Stimulated activated effector memory CD8-positive, alpha-beta T cell treated with anti-CD3 and anti-CD28 coated beads, Interleukin-12 subunit alpha, Interleukin-12 subunit beta, amount 100 ng/mL, for 72 hours (primary cell): ENCODE data around the gene GABRB1.
A peak's percentile ranks its signal among the peaks of the same experiment; 100 is the strongest.
"Not testable (repeated sequence)": the region's sequence is repeated elsewhere in the genome, so short reads cannot be mapped to it uniquely, and the experiment has no call there.

Experiments
- ATAC-seq: fragments of 150-1000 bp; cut with Tn5 transposase; 2 replicates; pipeline ENCODE4 v1.10.0; 2021
- DNase-seq, 2 donors: peaks; one replicate each; pipeline ENCODE4 v3.0.0; 2021 to 2022; ENCODE audit warnings: low spot score in 2 of 2
- H3K27ac Mint-ChIP-seq: one replicate; pipeline ENCODE4 v1.8.0; 2022; ENCODE audit warnings: mild to moderate bottlenecking, mixed read lengths
- H3K36me3 Mint-ChIP-seq: one replicate; pipeline ENCODE4 v1.8.0; 2022; ENCODE audit warnings: mild to moderate bottlenecking, mixed read lengths
- H3K4me1 Mint-ChIP-seq: one replicate; pipeline ENCODE4 v1.8.0; 2022; ENCODE audit warnings: mixed read lengths
- H3K4me3 Mint-ChIP-seq: one replicate; pipeline ENCODE4 v1.8.0; 2022; ENCODE audit warnings: mild to moderate bottlenecking, mixed read lengths
- H3K9me3 Mint-ChIP-seq: one replicate; pipeline ENCODE4 v1.8.0; 2022; ENCODE audit warnings: mixed read lengths

GABRB1 gene

DNA sequence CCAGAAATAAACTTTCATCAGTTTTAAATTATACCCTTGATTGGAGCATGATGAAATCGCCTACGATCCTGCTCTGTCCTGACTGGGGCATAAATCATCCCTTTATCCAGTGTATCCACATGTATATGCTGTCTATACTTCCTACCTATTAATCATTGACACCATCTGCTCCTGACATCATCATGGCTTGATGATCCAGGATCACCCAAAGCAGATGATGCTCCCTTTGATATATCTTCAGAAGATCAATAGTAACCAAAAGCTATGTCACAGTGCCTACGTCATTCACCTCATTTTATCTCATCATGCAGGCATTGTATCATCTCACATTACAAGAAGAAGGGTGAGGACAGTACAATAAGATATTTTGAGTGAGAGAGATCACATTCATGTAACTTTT is 294.7 kb downstream of the GABRB1 start:
- DNase-seq = no peak
- no peak overlapping the region for H3K27ac Mint-ChIP-seq
- ATAC-seq = no peak
- no peaks in the 10 kb centered on the region for H3K4me1 Mint-ChIP-seq
- no peaks in the 10 kb centered on the region for H3K9me3 Mint-ChIP-seq
- H3K36me3 Mint-ChIP-seq = no peaks in the 10 kb centered on the region
- H3K4me3 Mint-ChIP-seq = no peak overlapping the region

DNA sequence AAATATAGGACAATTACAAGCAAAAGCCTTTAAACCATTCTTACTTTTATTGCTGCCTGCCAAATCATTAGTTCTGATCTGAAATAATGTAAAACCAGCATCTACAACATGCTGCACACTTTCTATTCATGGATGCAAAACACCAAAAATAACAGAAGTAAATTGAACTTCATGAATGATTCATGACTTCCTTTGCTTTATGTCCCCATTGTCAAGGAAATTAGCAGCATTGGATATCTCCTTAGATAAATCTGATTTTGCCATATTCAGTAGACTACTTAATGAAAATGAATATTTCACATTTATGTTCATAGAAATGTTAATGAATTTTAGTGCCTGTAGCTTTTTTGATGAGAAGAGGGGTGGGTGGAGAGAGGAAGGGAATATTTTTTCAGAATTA is 299.5 kb downstream of the GABRB1 start:
- no peaks in the 10 kb centered on the region for H3K36me3 Mint-ChIP-seq
- H3K4me1 Mint-ChIP-seq = no peaks in the 10 kb centered on the region

DNA sequence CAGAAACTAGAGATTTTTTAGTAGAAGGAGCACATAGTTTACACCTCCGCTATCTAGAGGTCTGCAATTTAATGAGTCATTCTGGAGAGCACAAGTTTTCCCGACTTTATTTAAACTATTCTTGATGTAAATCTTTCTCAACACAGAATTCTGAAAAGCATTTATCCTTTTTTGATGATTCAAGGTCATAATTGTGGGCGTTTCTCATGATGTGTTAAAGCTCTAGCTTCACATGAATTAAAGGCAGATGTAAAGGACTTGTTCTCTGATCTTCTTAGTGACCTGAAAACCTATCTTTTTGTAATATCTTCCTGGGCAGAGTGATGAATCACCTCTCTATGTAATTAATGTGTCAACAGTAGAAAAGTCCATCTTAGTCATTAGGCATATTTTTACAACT is 303.3 kb downstream of the GABRB1 start:
- no peak overlapping the region for H3K27ac Mint-ChIP-seq
- H3K4me1 Mint-ChIP-seq = no peaks in the 10 kb centered on the region
- no peak overlapping the region for H3K4me3 Mint-ChIP-seq
- DNase-seq (no peak), ATAC-seq (no peak)
- H3K9me3 Mint-ChIP-seq = no peaks in the 10 kb centered on the region
- no peaks in the 10 kb centered on the region for H3K36me3 Mint-ChIP-seq

More for the DNA sequence above, 299.5 kb downstream of the GABRB1 start:
- ATAC-seq (no peak), DNase-seq (no peak)
- H3K9me3 Mint-ChIP-seq = no peaks in the 10 kb centered on the region
- no peak overlapping the region for H3K27ac Mint-ChIP-seq
- H3K4me3 Mint-ChIP-seq = no peak overlapping the region

DNA sequence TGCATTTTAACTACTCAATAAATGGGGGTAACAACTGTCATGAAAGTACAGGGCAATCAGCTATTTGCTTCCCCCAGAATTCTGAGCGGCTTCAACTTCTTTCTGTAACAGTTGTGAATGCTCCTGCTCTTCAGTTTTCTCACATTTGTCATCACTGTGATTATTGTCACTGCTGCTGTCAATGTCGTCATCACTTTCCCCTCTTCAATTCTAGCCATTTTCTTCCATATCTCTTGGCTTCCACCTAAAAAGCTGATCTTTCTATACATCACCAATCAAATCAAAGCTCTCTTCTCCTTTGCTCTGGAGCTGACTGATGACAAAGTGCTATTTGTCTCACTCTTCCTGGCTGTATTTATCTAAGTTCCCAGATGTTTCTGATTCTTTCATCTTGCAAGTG is 306.5 kb downstream of the GABRB1 start:
- Mint-ChIP-seq H3K9me3 (no peaks in the 10 kb centered on the region), H3K36me3 (no peaks in the 10 kb centered on the region), H3K4me1 (no peaks in the 10 kb centered on the region), H3K27ac (no peak overlapping the region), H3K4me3 (no peak overlapping the region)
- no peak for DNase-seq
- ATAC-seq = no peak

- H3K9me3 Mint-ChIP-seq = no peaks in the 10 kb centered on the region
- H3K4me3 Mint-ChIP-seq = no peak overlapping the region
- DNase-seq (no peak), ATAC-seq (no peak)
- no peaks in the 10 kb centered on the region for H3K4me1 Mint-ChIP-seq
- no peaks in the 10 kb centered on the region for H3K36me3 Mint-ChIP-seq
- no peak overlapping the region for H3K27ac Mint-ChIP-seq
These were observed 309.5 kb downstream of the GABRB1 start for GRCh38 chr4:47340914-47341313.

- DNase-seq (no peak), ATAC-seq (no peak)
- Mint-ChIP-seq H3K9me3 (no peaks in the 10 kb centered on the region), H3K36me3 (no peaks in the 10 kb centered on the region), H3K27ac (no peak overlapping the region), H3K4me3 (no peak overlapping the region), H3K4me1 (no peaks in the 10 kb centered on the region)
These were observed 311.4 kb downstream of the GABRB1 start for GRCh38 chr4:47342796-47343195.

DNA sequence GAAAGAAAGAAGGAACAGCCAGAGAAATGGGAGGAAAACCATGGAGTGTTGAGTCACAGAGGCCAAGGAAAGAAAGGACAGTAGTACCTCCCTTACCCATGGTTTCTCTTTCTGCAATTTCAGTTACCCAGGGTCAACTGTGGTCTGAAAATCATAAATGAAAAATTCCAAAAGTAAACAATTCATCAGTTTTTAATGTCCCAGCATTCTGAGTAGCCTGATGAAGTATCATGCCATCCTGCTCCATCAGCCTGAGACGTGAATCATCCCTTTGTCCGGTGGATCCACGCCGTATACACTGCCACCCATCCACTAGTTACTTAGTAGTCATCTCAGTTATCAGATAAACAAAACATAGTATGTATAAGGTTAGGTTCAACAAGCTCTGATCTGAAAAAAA is 318.0 kb downstream of the GABRB1 start:
- DNase-seq = no peak
- Mint-ChIP-seq H3K4me3 (no peak overlapping the region), H3K4me1 (no peaks in the 10 kb centered on the region), H3K36me3 (no peaks in the 10 kb centered on the region), H3K9me3 (no peaks in the 10 kb centered on the region), H3K27ac (no peak overlapping the region)
- no peak for ATAC-seq

GRCh38 chr4:47355568-47355967 is 324.2 kb downstream of the GABRB1 start:
- H3K27ac Mint-ChIP-seq = no peak overlapping the region
- H3K4me3 Mint-ChIP-seq = no peak overlapping the region
- no peaks in the 10 kb centered on the region for H3K9me3 Mint-ChIP-seq
- H3K4me1 Mint-ChIP-seq = no peaks in the 10 kb centered on the region
- ATAC-seq = no peak
- DNase-seq = no peak
- no peaks in the 10 kb centered on the region for H3K36me3 Mint-ChIP-seq

GRCh38 chr4:47359891-47360290 is 328.5 kb downstream of the GABRB1 start:
- H3K27ac Mint-ChIP-seq = no peak overlapping the region
- DNase-seq (no peak), ATAC-seq (no peak)
- H3K4me3 Mint-ChIP-seq = no peak overlapping the region
- no peaks in the 10 kb centered on the region for H3K9me3 Mint-ChIP-seq
- no peaks in the 10 kb centered on the region for H3K4me1 Mint-ChIP-seq
- no peaks in the 10 kb centered on the region for H3K36me3 Mint-ChIP-seq

- H3K36me3 Mint-ChIP-seq = no peaks in the 10 kb centered on the region
- no peaks in the 10 kb centered on the region for H3K9me3 Mint-ChIP-seq
- ATAC-seq (peak; percentile 13), DNase-seq (no peak)
- no peak overlapping the region for H3K4me3 Mint-ChIP-seq
- no peak overlapping the region for H3K27ac Mint-ChIP-seq
- no peaks in the 10 kb centered on the region for H3K4me1 Mint-ChIP-seq
These were observed 336.4 kb downstream of the GABRB1 start for GRCh38 chr4:47367761-47368160.

DNA sequence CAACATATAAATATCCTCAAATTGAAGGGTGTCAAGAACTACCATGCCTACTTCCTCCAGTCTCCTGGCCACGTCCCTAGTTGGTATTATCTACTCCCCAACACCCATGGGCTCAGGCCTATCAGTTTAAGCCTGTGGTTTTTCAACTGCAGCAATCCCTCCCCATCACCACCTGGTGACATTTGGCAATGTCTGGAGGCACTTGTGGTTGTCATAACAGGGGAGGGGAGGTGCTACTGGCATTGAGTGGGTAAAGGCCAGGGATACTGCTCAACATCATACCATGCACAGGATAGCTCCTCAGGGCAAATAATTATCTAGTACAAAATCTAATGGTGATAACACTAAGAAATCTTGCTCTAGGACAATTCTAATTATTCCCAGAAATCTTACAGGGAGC is 336.8 kb downstream of the GABRB1 start:
- H3K4me3 Mint-ChIP-seq = no peak overlapping the region
- H3K36me3 Mint-ChIP-seq = no peaks in the 10 kb centered on the region
- H3K9me3 Mint-ChIP-seq = no peaks in the 10 kb centered on the region
- DNase-seq (no peak), ATAC-seq (peak; percentile 19)
- no peaks in the 10 kb centered on the region for H3K4me1 Mint-ChIP-seq
- H3K27ac Mint-ChIP-seq = no peak overlapping the region

DNA sequence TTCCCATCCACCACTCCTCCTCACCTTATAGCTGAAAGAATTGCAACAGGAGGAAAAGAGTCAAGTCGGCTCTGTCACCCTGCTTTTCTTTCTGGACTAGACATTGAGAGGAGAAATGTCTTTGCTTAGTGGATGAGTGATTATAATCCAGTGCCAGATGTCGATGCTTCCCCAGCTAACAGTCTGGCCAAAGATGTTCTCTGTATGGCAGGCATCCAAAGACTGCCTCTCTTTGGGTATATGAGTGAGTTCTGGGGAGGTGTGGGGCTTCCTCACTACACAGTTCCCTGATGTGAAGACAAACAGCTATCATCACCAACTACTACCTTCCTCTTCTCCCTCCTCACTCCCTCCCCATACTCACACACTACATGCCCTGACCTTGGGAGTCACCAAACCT is 341.2 kb downstream of the GABRB1 start:
- Mint-ChIP-seq H3K27ac (no peak overlapping the region), H3K36me3 (no peaks in the 10 kb centered on the region), H3K4me1 (no peaks in the 10 kb centered on the region), H3K9me3 (no peaks in the 10 kb centered on the region), H3K4me3 (no peak overlapping the region)
- DNase-seq = no peak
- peak; percentile 43 for ATAC-seq

GRCh38 chr4:47373174-47373573 is 341.8 kb downstream of the GABRB1 start:
- ATAC-seq (no peak), DNase-seq (no peak)
- H3K9me3 Mint-ChIP-seq = no peaks in the 10 kb centered on the region
- no peak overlapping the region for H3K4me3 Mint-ChIP-seq
- no peaks in the 10 kb centered on the region for H3K4me1 Mint-ChIP-seq
- no peak overlapping the region for H3K27ac Mint-ChIP-seq
- no peaks in the 10 kb centered on the region for H3K36me3 Mint-ChIP-seq

DNA sequence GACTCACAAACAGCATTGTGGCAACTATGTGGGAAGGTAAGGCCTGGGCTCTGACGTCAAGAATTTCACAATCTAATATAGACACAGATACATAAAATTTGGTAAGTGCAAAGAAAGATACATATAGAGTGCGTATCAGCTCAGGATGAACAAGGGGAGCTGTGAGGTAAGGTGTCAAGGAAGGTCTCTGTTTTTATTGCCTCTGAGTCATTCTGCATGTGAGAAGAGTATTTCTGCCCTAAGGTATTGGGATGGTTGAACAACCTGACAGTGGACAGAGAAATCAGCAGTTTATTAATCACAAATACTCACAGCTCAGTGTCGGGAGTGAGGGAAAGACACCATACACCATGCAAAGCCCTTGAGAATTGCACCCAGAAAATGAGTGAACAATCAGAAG is 342.3 kb downstream of the GABRB1 start:
- Mint-ChIP-seq H3K4me3 (no peak overlapping the region), H3K4me1 (no peaks in the 10 kb centered on the region), H3K9me3 (no peaks in the 10 kb centered on the region), H3K27ac (no peak overlapping the region), H3K36me3 (no peaks in the 10 kb centered on the region)
- ATAC-seq = no peak
- no peak for DNase-seq

- Mint-ChIP-seq H3K4me1 (no peaks in the 10 kb centered on the region), H3K9me3 (no peaks in the 10 kb centered on the region), H3K36me3 (no peaks in the 10 kb centered on the region), H3K4me3 (no peak overlapping the region), H3K27ac (no peak overlapping the region)
- ATAC-seq (no peak), DNase-seq (no peak)
These were observed 343.1 kb downstream of the GABRB1 start for GRCh38 chr4:47374477-47374876.

GRCh38 chr4:47378021-47378530 is 346.7 kb downstream of the GABRB1 start:
- H3K27ac Mint-ChIP-seq, H3K9me3 Mint-ChIP-seq, H3K4me1 Mint-ChIP-seq, DNase-seq, ATAC-seq, H3K4me3 Mint-ChIP-seq, H3K36me3 Mint-ChIP-seq: not testable (repeated sequence)

DNA sequence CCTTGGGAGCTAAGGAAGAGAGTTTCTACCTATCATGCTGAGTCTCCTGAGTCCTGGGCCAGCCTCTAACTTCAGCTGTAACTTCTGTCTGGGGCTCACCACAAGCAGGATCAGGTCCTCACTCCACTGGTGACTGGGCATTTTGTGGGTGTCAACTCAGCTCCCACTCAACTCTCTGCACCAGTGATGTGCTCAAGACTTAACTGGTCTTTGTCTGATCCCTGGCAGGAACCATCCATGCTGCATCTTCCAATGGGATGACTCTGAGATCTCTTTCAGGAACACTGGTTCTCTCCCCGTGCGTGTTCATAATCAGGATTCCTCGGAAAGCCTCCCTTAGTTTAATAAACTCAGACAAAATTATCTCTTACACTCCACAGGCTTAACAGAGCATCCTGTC is 349.8 kb downstream of the GABRB1 start:
- Mint-ChIP-seq H3K4me1 (no peaks in the 10 kb centered on the region), H3K4me3 (no peak overlapping the region), H3K27ac (no peak overlapping the region), H3K36me3 (no peaks in the 10 kb centered on the region), H3K9me3 (no peaks in the 10 kb centered on the region)
- DNase-seq (no peak), ATAC-seq (peak; percentile 39)
